Sigmoid colon (tissue), 7 donors: ENCODE results near the gene CLTCL1. TPM values are rescaled to one million over a fixed set of nuclear protein-coding genes. Genes with fewer than 3 reads are reported as not detected.
A peak's percentile ranks its signal among the peaks of the same experiment; 100 is the strongest.

Experiments used
- DNase-seq: peaks from one replicate; pipeline ENCODE4 v3.0.0-alpha.2; 2019
- H3K27ac ChIP-seq, 4 donors: fragments of 200-600 bp; sonication (generic); one replicate each; pipeline ENCODE4 v1.5.1; 2016 to 2019; ENCODE audit warnings: mild to moderate bottlenecking in 1 of 4
- H3K27me3 ChIP-seq, 3 donors: fragments of 200-600 bp; sonication (generic); one replicate each; pipeline ENCODE4 v1.5.1; 2019; ENCODE audit warnings: mild to moderate bottlenecking in 1 of 3
- H3K36me3 ChIP-seq, 4 donors: fragments of 200-600 bp; sonication (generic); one replicate each; pipeline ENCODE4 v1.5.1; 2016 to 2019
- H3K4me1 ChIP-seq, 4 donors: fragments of 200-600 bp; sonication (generic); one replicate each; pipeline ENCODE4 v1.5.1; 2017 to 2019
- H3K4me3 ChIP-seq, 4 donors: fragments of 200-600 bp; sonication (generic); one replicate each; pipeline ENCODE4 v1.5.1; 2017 to 2019; ENCODE audit warnings: mild to moderate bottlenecking in 2 of 4, moderate library complexity in 1 of 4
- H3K9me3 ChIP-seq, 4 donors: fragments of 200-600 bp in 3 of 4; sonication (generic) in 3 of 4; one replicate each; pipeline versions ENCODE4 v1.5.1 to v1.6.1; 2013 to 2019
- CTCF ChIP-seq, 4 experiments: fragments of 450-650 bp in 3 of 4; fragments of 200-600 bp in 1 of 4; IDR thresholded peaks; one replicate each; pipeline ENCODE4 v1.5.1; 2016 to 2019; ENCODE audit warnings: antibody characterized with exemption in 4 of 4, mild to moderate bottlenecking in 3 of 4, moderate library complexity in 2 of 4
- EP300 ChIP-seq, 4 donors: sonication (generic); formaldehyde crosslinking; IDR thresholded peaks; one replicate each; pipeline ENCODE4 v1.6.1; 2017; ENCODE audit warnings: antibody characterized with exemption in 4 of 4
- POLR2A ChIP-seq, 2 donors: fragments of 450-650 bp; IDR thresholded peaks; one replicate each; pipeline ENCODE4 v1.6.1; 2016; ENCODE audit warnings: antibody characterized with exemption in 2 of 2, mild to moderate bottlenecking in 2 of 2, moderate library complexity in 2 of 2
- POLR2AphosphoS5 ChIP-seq, 4 donors: sonication (generic); formaldehyde crosslinking; IDR thresholded peaks; one replicate each; pipeline ENCODE4 v1.6.1; 2017; ENCODE audit warnings: antibody characterized with exemption in 4 of 4
- WGBS, 2 donors: extraction: QIAGEN DNeasy Blood & Tissue Kit; methylation state at CpG; one replicate each; pipeline ENCODE4 v1.1.7; 2013; 5-methylcytosine and 5-hydroxymethylcytosine counted together
- intact Hi-C: fragments of 100-400 bp; cut with DNase I; formaldehyde crosslinking; loops from one replicate; pipeline ENCODE4 v1.15.1; 2023
- polyA plus RNA-seq, 3 donors: library from polyadenylated mRNA; stranded (reverse); fragments of 200-250 nt; gene quantifications; one replicate each; pipeline ENCODE4 v1.2.3, GENCODE V29; 2013
- total RNA-seq, 4 donors: library from RNA; depleted of rRNA; stranded (reverse); fragments of >200 nt; gene quantifications; one replicate each; pipeline ENCODE4 v1.1.0, GENCODE V29; 2016
- donor health status: healthy with polysubstance abuse.
- donor health status: Bipolar disorder and iron deficiency.
- donor health status: healthy.

CLTCL1 gene
- total and polyA plus RNA-seq, 7 donors, result 0.92 to 5.0 (median 2.4) TPM

- TF ChIP-seq POLR2AphosphoS5 (IDR thresholded peaks at IDR 0.05) (no peak), CTCF (IDR thresholded peaks at IDR 0.05) (no peak), POLR2A (IDR thresholded peaks at IDR 0.05) (no peak), EP300 (IDR thresholded peaks at IDR 0.05) (no peak)
- Histone ChIP-seq H3K27ac (no peak overlapping the region), H3K9me3 (no peaks in the 10 kb centered on the region), H3K36me3 (peaks cover 0 to 14% (median 7%) of the 10 kb centered on the region in 4 donors), H3K27me3 (no peaks in the 10 kb centered on the region), H3K4me3 (no peak overlapping the region), H3K4me1 (no peaks in the 10 kb centered on the region)
- intact Hi-C loops, result no loop called here
- WGBS, 2 donors, result 83 to 88% methylated on average over 4 of the region's 4 CpGs
- DNase-seq, result no peak
Observed at GRCh38 chr22:19208287-19208847, 83.2 kb downstream of the CLTCL1 start.

- peak; percentile 12 for DNase-seq
- TF ChIP-seq EP300 (IDR thresholded peaks at IDR 0.05) (no peak), POLR2AphosphoS5 (IDR thresholded peaks at IDR 0.05) (no peak), POLR2A (IDR thresholded peaks at IDR 0.05) (no peak), CTCF (IDR thresholded peaks at IDR 0.05) (no peak)
- no peak overlapping the region for H3K4me3 ChIP-seq
- H3K27me3 ChIP-seq, result no peaks in the 10 kb centered on the region
- H3K27ac ChIP-seq, result no peak overlapping the region
- no peaks in the 10 kb centered on the region for H3K4me1 ChIP-seq
- no peaks in the 10 kb centered on the region for H3K9me3 ChIP-seq
- peaks cover 0 to 14% (median 7%) of the 10 kb centered on the region in 4 donors for H3K36me3 ChIP-seq
- 90 to 93% methylated on average over 5 of the region's 5 CpGs for WGBS, 2 donors
- intact Hi-C loops, result no loop called here
Observed at GRCh38 chr22:19207884-19208283, 83.6 kb downstream of the CLTCL1 start.

GRCh38 chr22:19207401-19207808 is 84.1 kb downstream of the CLTCL1 start:
- Histone ChIP-seq H3K9me3 (no peaks in the 10 kb centered on the region), H3K36me3 (peaks cover 0 to 14% (median 7%) of the 10 kb centered on the region in 4 donors), H3K27ac (no peak overlapping the region), H3K4me1 (no peaks in the 10 kb centered on the region), H3K27me3 (no peaks in the 10 kb centered on the region), H3K4me3 (no peak overlapping the region)
- TF ChIP-seq CTCF (IDR thresholded peaks at IDR 0.05) (no peak), POLR2AphosphoS5 (IDR thresholded peaks at IDR 0.05) (no peak), EP300 (IDR thresholded peaks at IDR 0.05) (no peak), POLR2A (IDR thresholded peaks at IDR 0.05) (no peak)
- no peak for DNase-seq
- intact Hi-C loops, result no loop called here
- WGBS, 2 donors, result 76 to 85% methylated on average over 9 of the region's 9 CpGs

GRCh38 chr22:19206287-19206686 is 85.2 kb downstream of the CLTCL1 start:
- TF ChIP-seq POLR2AphosphoS5 (IDR thresholded peaks at IDR 0.05) (no peak), CTCF (IDR thresholded peaks at IDR 0.05) (no peak), POLR2A (IDR thresholded peaks at IDR 0.05) (no peak), EP300 (IDR thresholded peaks at IDR 0.05) (no peak)
- Histone ChIP-seq H3K9me3 (no peaks in the 10 kb centered on the region), H3K4me3 (no peak overlapping the region), H3K27me3 (no peaks in the 10 kb centered on the region), H3K36me3 (peaks cover 0 to 14% (median 7%) of the 10 kb centered on the region in 4 donors), H3K4me1 (no peaks in the 10 kb centered on the region), H3K27ac (no peak overlapping the region)
- WGBS, 2 donors, result 93 to 94% methylated on average over 6 of the region's 6 CpGs
- intact Hi-C loops, result no loop called here
- DNase-seq, result no peak

- Histone ChIP-seq H3K4me1 (no peaks in the 10 kb centered on the region), H3K36me3 (peaks cover 0 to 7% (median 3%) of the 10 kb centered on the region in 4 donors), H3K27ac (no peak overlapping the region), H3K4me3 (no peak overlapping the region), H3K9me3 (no peaks in the 10 kb centered on the region), H3K27me3 (no peaks in the 10 kb centered on the region)
- TF ChIP-seq EP300 (IDR thresholded peaks at IDR 0.05) (no peak), POLR2AphosphoS5 (IDR thresholded peaks at IDR 0.05) (no peak), POLR2A (IDR thresholded peaks at IDR 0.05) (no peak)
- DNase-seq, result peak; percentile 20
- WGBS, 2 donors, result 26 to 71% methylated on average over 4 of the region's 4 CpGs
- intact Hi-C loops, result no loop called here
Observed at GRCh38 chr22:19204640-19205039, 86.9 kb downstream of the CLTCL1 start.
